Stomach (tissue), 4 donors: Measurements from ENCODE around the gene THUMPD1.

Experiments
- CTCF ChIP-seq, 7 experiments: fragments of 450-650 bp in 4 of 7; fragments of 200-600 bp in 3 of 7; sonication (generic) in 3 of 7; IDR thresholded peaks; one replicate each; pipeline ENCODE4 v1.5.1; 2016 to 2019; ENCODE audit warnings: antibody characterized with exemption in 7 of 7, control low read depth in 2 of 7, mild to moderate bottlenecking in 1 of 7
- EP300 ChIP-seq: sonication (generic); formaldehyde crosslinking; IDR thresholded peaks from one replicate; pipeline ENCODE4 v1.6.1; 2017; ENCODE audit warnings: antibody characterized with exemption
- POLR2AphosphoS5 ChIP-seq, 3 donors: sonication (generic); formaldehyde crosslinking; IDR thresholded peaks; one replicate each; pipeline ENCODE4 v1.6.1; 2016; ENCODE audit warnings: antibody characterized with exemption in 3 of 3

GRCh38 chr16:20760346-20760745, 18.7 kb upstream of the THUMPD1 start:
- TF ChIP-seq POLR2AphosphoS5 (IDR thresholded peaks at IDR 0.05): no peak
- TF ChIP-seq EP300: no peak
- no peak for TF ChIP-seq CTCF (IDR thresholded peaks at IDR 0.05)
